ENCODE data around the gene VSTM4.

DNA sequence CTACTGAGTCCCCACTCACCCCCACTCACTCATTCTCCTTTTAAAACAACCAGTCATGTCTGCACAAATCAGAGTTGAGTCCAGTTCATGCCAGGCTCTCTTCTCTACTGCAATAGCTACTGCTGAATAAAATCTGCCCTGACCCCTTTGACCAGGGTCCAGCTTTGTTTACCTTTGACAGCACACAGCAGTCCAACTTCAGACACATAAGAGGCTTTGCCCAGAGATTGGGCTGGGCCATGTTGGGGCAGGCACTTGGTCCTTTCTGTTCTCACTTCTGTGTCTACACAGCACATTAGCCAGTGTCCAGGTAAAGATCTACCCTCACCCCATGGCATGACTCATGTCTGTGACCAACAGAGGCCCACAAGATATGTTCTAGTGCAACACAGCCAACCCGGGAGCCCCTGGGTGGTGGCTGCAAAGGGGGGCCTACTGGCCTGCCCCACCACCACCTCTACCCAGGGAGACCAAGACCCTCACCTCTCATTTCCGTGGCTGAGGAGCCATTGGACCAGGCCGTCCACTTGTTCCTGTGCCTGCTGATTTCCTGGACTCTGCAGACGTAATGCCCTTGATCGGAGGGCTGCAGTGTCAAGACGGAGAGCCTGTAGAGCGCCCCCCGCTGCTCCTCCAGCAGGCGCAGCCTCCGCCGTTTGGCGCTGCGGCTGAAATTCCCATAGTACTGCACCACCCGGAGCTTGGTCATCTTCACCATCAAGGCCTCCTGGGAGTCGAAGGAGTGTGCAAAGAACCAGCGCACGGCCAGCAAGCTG is 8.0 kb downstream of the VSTM4 start:
- TF ChIP-seq, protein P1, sequence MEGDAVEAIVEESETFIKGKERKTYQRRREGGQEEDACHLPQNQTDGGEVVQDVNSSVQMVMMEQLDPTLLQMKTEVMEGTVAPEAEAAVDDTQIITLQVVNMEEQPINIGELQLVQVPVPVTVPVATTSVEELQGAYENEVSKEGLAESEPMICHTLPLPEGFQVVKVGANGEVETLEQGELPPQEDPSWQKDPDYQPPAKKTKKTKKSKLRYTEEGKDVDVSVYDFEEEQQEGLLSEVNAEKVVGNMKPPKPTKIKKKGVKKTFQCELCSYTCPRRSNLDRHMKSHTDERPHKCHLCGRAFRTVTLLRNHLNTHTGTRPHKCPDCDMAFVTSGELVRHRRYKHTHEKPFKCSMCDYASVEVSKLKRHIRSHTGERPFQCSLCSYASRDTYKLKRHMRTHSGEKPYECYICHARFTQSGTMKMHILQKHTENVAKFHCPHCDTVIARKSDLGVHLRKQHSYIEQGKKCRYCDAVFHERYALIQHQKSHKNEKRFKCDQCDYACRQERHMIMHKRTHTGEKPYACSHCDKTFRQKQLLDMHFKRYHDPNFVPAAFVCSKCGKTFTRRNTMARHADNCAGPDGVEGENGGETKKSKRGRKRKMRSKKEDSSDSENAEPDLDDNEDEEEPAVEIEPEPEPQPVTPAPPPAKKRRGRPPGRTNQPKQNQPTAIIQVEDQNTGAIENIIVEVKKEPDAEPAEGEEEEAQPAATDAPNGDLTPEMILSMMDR (conservative IDR thresholded peaks at IDR 0.05; ENCODE audit: low read depth, low read length) = no peak
- TF ChIP-seq POLR2A (IDR thresholded peaks at IDR 0.05; ENCODE audit: low read depth, low read length) (no peak), MAZ (IDR thresholded peaks at IDR 0.05; ENCODE audit: borderline replicate concordance, low read depth, low read length) (no peak), RAD21 (IDR thresholded peaks at IDR 0.05; ENCODE audit: low read length) (no peak), MAFK (IDR thresholded peaks at IDR 0.05; ENCODE audit: low read depth, low read length) (no peak), CEBPB (IDR thresholded peaks at IDR 0.05; ENCODE audit: low read depth, low read length) (no peak), BHLHE40 (IDR thresholded peaks at IDR 0.05; ENCODE audit: low read depth, low read length) (no peak)
- TF ChIP-seq, protein P2, sequence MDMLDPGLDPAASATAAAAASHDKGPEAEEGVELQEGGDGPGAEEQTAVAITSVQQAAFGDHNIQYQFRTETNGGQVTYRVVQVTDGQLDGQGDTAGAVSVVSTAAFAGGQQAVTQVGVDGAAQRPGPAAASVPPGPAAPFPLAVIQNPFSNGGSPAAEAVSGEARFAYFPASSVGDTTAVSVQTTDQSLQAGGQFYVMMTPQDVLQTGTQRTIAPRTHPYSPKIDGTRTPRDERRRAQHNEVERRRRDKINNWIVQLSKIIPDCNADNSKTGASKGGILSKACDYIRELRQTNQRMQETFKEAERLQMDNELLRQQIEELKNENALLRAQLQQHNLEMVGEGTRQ (IDR thresholded peaks at IDR 0.05; ENCODE audit: low read depth, low read length) = no peak
